Mesenchymal stem cell (in vitro differentiated cells and primary cell): ENCODE measurements around the gene C16orf95.

Experiments used
- DNase-seq: peaks from one replicate; pipeline ENCODE4 v3.0.0-alpha.2; 2013
- H2AFZ ChIP-seq: one replicate; pipeline ENCODE4 v1.6.1; 2013; ENCODE audit warnings: low read depth, mild to moderate bottlenecking, control low read depth, inconsistent platforms, low read length, moderate library complexity
- H2AK5ac ChIP-seq: 2 replicates; pipeline ENCODE4 v1.6.1; 2013; ENCODE audit warnings: low read length, moderate library complexity, mild to moderate bottlenecking, inconsistent platforms; ENCODE audit not compliant: severe bottlenecking
- H2BK120ac ChIP-seq: one replicate; pipeline ENCODE4 v1.6.1; 2013; ENCODE audit warnings: low read depth, mild to moderate bottlenecking, inconsistent platforms, low read length, moderate library complexity
- H2BK12ac ChIP-seq, 2 experiments: one replicate each; pipeline ENCODE4 v1.6.1; 2013; ENCODE audit warnings: inconsistent platforms in 2 of 2, low read length in 2 of 2, mild to moderate bottlenecking in 2 of 2, moderate library complexity in 2 of 2, control low read depth in 1 of 2
- H2BK15ac ChIP-seq: one replicate; pipeline ENCODE4 v1.6.1; 2013; ENCODE audit warnings: mild to moderate bottlenecking, low read depth, inconsistent platforms; ENCODE audit not compliant: poor library complexity, severe bottlenecking
- H2BK5ac ChIP-seq: 2 replicates; pipeline ENCODE4 v1.6.1; 2013; ENCODE audit warnings: low read depth, mild to moderate bottlenecking, low read length, control low read depth, inconsistent platforms; ENCODE audit not compliant: poor library complexity, severe bottlenecking
- H3K14ac ChIP-seq, 2 experiments: one replicate each; pipeline ENCODE4 v1.6.1; 2013; ENCODE audit warnings: inconsistent platforms in 2 of 2, low read length in 2 of 2, control low read depth in 1 of 2, mild to moderate bottlenecking in 1 of 2, moderate library complexity in 1 of 2
- H3K18ac ChIP-seq, 2 experiments: one replicate each; pipeline ENCODE4 v1.6.1; 2013; ENCODE audit warnings: inconsistent platforms in 2 of 2, low read length in 2 of 2, control low read depth in 1 of 2, low read depth in 1 of 2, mild to moderate bottlenecking in 1 of 2
- H3K23ac ChIP-seq, 2 experiments: one replicate each; pipeline ENCODE4 v1.6.1; 2013; ENCODE audit warnings: inconsistent platforms in 2 of 2, low read length in 2 of 2, mild to moderate bottlenecking in 2 of 2, moderate library complexity in 2 of 2, control low read depth in 1 of 2
- H3K27ac ChIP-seq: 2 replicates; pipeline ENCODE4 v1.5.1; 2013; ENCODE audit warnings: mild to moderate bottlenecking, moderate library complexity, low read length, control low read depth, inconsistent platforms; ENCODE audit not compliant: poor library complexity, severe bottlenecking
- H3K27me3 ChIP-seq, 2 experiments: 2 replicates each; pipeline versions ENCODE4 v1.6.1 to v1.7.0; 2013; ENCODE audit warnings: low read length in 2 of 2, mild to moderate bottlenecking in 2 of 2, moderate library complexity in 2 of 2, control low read depth in 1 of 2, inconsistent platforms in 1 of 2; ENCODE audit not compliant: control insufficient read depth in 1 of 2, insufficient read depth in 1 of 2
- H3K36me3 ChIP-seq, 2 experiments: 2 replicates each; pipeline versions ENCODE4 v1.6.1 to v1.7.0; 2013; ENCODE audit warnings: low read length in 2 of 2, control low read depth in 1 of 2, inconsistent platforms in 1 of 2, low read depth in 1 of 2, mild to moderate bottlenecking in 1 of 2; ENCODE audit not compliant: insufficient read depth in 2 of 2, control insufficient read depth in 1 of 2
- H3K4ac ChIP-seq, 2 experiments: one replicate each; pipeline ENCODE4 v1.6.1; 2013; ENCODE audit warnings: inconsistent platforms in 2 of 2, low read length in 2 of 2, mild to moderate bottlenecking in 2 of 2, moderate library complexity in 2 of 2, control low read depth in 1 of 2, low read depth in 1 of 2
- H3K4me1 ChIP-seq: 2 replicates; pipeline ENCODE4 v1.6.1; 2013; ENCODE audit warnings: low read depth, low read length, control low read depth; ENCODE audit not compliant: control insufficient read depth, insufficient read depth
- H3K4me2 ChIP-seq: 2 replicates; pipeline ENCODE4 v1.6.1; 2013; ENCODE audit warnings: low read length, mild to moderate bottlenecking, inconsistent platforms; ENCODE audit not compliant: poor library complexity, severe bottlenecking
- H3K4me3 ChIP-seq, 2 experiments: 2 replicates each; pipeline versions ENCODE4 v1.5.1 to v1.7.0; 2013; ENCODE audit warnings: low read length in 2 of 2, mild to moderate bottlenecking in 2 of 2, control low read depth in 1 of 2, low read depth in 1 of 2; ENCODE audit not compliant: insufficient read depth in 1 of 2
- H3K79me1 ChIP-seq: replicated peaks from 2 replicates; pipeline ENCODE4 v1.6.1; 2013; ENCODE audit warnings: mild to moderate bottlenecking, control low read depth, low read length, inconsistent platforms; ENCODE audit not compliant: poor library complexity, severe bottlenecking
- H3K9ac ChIP-seq: 2 replicates; pipeline ENCODE4 v1.7.0; 2013; ENCODE audit warnings: mild to moderate bottlenecking, low read length, moderate library complexity
- H3K9me3 ChIP-seq: 2 replicates; pipeline ENCODE4 v1.7.0; 2013; ENCODE audit warnings: mild to moderate bottlenecking, low read length; ENCODE audit not compliant: control insufficient read depth
- H4K8ac ChIP-seq: one replicate; pipeline ENCODE4 v1.6.1; 2013; ENCODE audit warnings: inconsistent platforms, mild to moderate bottlenecking, low read length, moderate library complexity
- H4K91ac ChIP-seq: one replicate; pipeline ENCODE4 v1.6.1; 2013; ENCODE audit warnings: mild to moderate bottlenecking, low read length, inconsistent platforms
- WGBS: methylation state at CpG from one replicate; pipeline ENCODE4 v1.1.7; 2013; ENCODE audit warnings: mixed read lengths; 5-methylcytosine and 5-hydroxymethylcytosine counted together

Gene C16orf95

DNA sequence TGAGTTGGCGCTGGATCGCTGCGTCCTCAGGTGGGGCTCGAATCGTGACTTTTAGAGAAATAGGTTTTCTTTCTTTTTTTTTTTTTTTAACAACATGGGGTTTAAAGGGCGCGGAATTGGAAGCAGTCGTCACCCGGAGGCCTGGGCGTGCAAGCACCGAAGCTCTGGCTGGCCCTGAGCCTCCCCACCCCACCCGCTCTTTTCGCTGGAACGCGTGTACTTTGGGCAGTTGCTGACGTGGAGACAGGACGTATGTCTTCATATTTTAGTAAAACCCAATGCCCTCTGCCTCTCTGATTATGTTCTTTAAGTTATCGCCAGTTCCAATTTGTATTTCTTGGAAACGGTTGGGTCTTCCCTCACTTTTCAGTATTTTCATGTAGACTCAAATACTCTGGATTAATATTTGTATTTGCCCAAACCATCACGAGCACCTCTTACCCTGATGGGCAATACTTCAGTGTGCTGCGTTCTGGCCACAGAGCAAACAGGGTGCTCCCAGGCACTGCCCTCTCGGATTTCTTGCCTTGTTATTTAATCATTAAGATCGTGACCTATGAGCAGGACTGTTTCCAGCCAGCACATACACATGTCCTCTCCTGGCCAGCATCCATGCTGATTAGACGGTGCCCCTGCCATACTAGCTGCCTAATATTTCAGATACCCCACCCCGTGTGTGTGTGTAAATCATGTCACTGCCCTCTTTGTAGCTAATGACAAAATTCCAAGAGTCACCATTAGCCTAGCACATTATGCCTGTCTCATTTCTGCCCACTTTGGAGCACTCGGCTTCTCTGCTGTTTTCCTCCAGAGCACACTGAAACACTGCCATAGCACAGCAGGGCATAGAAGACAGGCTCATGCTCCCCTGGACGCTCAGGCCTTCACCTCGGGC, 805 bp upstream of the C16orf95 start:
- Histone ChIP-seq H3K4me3 (peak overlapping the region; percentile 87 to 93), H3K4me1 (peaks cover 8% of the 10 kb centered on the region), H4K91ac (peak overlapping the region; percentile 23), H3K9ac (peak overlapping the region; percentile 98), H3K23ac (no peak overlapping the region), H2BK15ac (no peak overlapping the region), H3K4me2 (peak overlapping the region; percentile 89), H3K14ac (no peak overlapping the region), H2AFZ (peak overlapping the region; percentile 60), H3K27ac (no peak overlapping the region), H4K8ac (peak overlapping the region; percentile 61), H2BK5ac (no peak overlapping the region), H3K27me3 (no peaks in the 10 kb centered on the region), H3K4ac (peak overlapping the region; percentile 71 to 92), H2BK120ac (peak overlapping the region; percentile 64), H3K9me3 (no peaks in the 10 kb centered on the region), H2AK5ac (no peak overlapping the region), H3K79me1 (peaks cover 16% of the 10 kb centered on the region), H2BK12ac (peak overlapping the region in 1 of 2 experiments; percentile 28), H3K18ac (peak overlapping the region; percentile 47 to 79), H3K36me3 (peaks cover 14 to 26% of the 10 kb centered on the region in 2 experiments)
- DNase-seq, result peak; percentile 72
- 17% methylated on average over 19 of the region's 28 CpGs for WGBS

DNA sequence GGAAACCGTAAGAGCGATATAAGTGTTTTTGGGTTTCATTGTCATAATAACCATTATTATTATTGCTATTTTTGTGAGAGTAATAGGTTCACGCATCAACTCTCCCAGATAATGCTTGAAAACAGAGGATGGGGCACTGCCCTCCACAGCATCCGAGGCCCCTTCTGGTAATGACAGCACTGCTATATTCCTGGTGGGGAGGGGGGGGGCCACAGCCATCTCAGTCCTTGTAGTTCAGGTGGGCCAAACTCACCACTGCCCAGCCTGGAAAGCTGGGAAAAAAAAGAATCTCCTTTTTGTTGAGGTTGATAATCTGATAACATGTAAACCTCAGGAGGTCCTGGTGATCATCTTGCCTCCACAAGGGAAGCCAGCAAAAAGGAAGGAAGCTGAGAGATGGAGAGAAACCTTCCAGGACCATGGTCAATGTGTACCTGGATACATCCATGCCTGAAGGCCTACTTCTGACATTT, 706 bp downstream of the C16orf95 start:
- H3K14ac ChIP-seq, result no peak overlapping the region
- peaks cover 13% of the 10 kb centered on the region for H3K79me1 ChIP-seq
- peak overlapping the region in 1 of 2 experiments; percentile 93 for H3K4me3 ChIP-seq
- no peak overlapping the region for H2BK120ac ChIP-seq
- H3K4me2 ChIP-seq, result no peak overlapping the region
- H2BK15ac ChIP-seq, result no peak overlapping the region
- no peak overlapping the region for H2AK5ac ChIP-seq
- no peaks in the 10 kb centered on the region for H3K9me3 ChIP-seq
- H3K27me3 ChIP-seq, result no peaks in the 10 kb centered on the region
- H3K4me1 ChIP-seq, result peaks cover 8% of the 10 kb centered on the region
- no peak overlapping the region for H3K18ac ChIP-seq
- no peak overlapping the region for H4K91ac ChIP-seq
- H3K4ac ChIP-seq, result no peak overlapping the region
- H3K27ac ChIP-seq, result no peak overlapping the region
- WGBS, result 97% methylated on average over 2 of the region's 4 CpGs
- no peak for DNase-seq
- no peak overlapping the region for H2AFZ ChIP-seq
- H3K9ac ChIP-seq, result peak overlapping the region; percentile 98
- no peak overlapping the region for H2BK12ac ChIP-seq
- no peak overlapping the region for H4K8ac ChIP-seq
- no peak overlapping the region for H2BK5ac ChIP-seq
- no peak overlapping the region for H3K23ac ChIP-seq
- H3K36me3 ChIP-seq, result peaks cover 5 to 16% of the 10 kb centered on the region in 2 experiments

DNA sequence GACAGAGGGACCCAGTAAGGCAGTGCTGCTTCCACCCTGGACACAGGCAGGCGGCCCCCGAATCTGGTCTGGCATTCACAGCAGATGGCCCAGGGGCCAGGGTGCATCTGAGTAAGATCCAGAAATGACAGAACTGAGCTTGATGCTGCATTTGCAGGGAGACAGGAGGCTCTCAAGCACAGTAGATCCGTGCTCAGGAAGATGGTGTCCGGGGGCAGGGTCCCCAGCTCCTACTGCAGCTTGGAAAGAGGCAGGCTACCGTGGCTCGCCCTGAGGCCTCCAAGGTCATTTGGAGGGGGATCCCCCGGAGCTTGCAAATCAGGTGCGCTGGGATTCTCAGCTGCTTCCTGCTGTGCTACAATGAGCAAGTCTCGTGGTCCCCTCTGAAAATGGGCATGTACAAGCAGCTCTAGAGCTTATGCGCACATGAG, 2.2 kb downstream of the C16orf95 start:
- Histone ChIP-seq H3K27ac (no peak overlapping the region), H4K8ac (no peak overlapping the region), H2BK120ac (no peak overlapping the region), H3K4ac (no peak overlapping the region), H2BK12ac (no peak overlapping the region), H2AFZ (no peak overlapping the region), H2AK5ac (no peak overlapping the region), H3K79me1 (peaks cover 12% of the 10 kb centered on the region), H3K23ac (no peak overlapping the region), H3K4me1 (peaks cover 8% of the 10 kb centered on the region), H3K27me3 (no peaks in the 10 kb centered on the region), H4K91ac (no peak overlapping the region), H3K4me3 (no peak overlapping the region), H3K36me3 (peaks cover 2 to 8% of the 10 kb centered on the region in 2 experiments), H3K18ac (no peak overlapping the region), H3K9ac (no peak overlapping the region), H3K9me3 (no peaks in the 10 kb centered on the region), H3K14ac (no peak overlapping the region), H2BK15ac (no peak overlapping the region), H2BK5ac (no peak overlapping the region), H3K4me2 (no peak overlapping the region)
- DNase-seq, result no peak
- whole genome bisulfite sequencing, result 94% methylated on average over 10 of the region's 10 CpGs

DNA sequence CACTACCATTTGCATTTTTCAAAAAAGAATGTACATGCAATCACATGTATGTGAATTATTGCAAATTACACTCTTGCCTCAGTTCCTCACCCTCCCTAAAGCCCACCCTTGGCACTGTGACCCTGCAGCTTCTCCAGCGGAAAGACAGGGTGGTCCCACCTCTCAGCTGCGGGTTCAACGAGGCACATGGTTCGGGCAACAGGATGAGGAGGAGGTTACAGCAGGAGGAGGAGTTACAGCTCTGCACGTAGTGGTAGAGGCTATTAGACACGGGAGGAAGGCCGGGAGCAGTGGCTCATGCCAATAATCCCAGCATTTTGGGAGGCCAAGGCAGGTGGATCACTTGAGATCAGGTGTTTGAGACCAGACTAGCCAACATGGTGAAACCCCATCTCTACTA, 5.2 kb downstream of the C16orf95 start:
- no peak overlapping the region for H3K4ac ChIP-seq
- H4K8ac ChIP-seq, result no peak overlapping the region
- H3K9ac ChIP-seq, result no peak overlapping the region
- peaks cover 10% of the 10 kb centered on the region for H3K9me3 ChIP-seq
- no peak overlapping the region for H2AK5ac ChIP-seq
- no peak overlapping the region for H2AFZ ChIP-seq
- H2BK15ac ChIP-seq, result no peak overlapping the region
- no peak overlapping the region for H3K4me3 ChIP-seq
- H3K36me3 ChIP-seq, result peaks cover 0 to 5% of the 10 kb centered on the region in 2 experiments
- H2BK12ac ChIP-seq, result no peak overlapping the region
- H3K27ac ChIP-seq, result no peak overlapping the region
- no peak overlapping the region for H3K14ac ChIP-seq
- no peak overlapping the region for H4K91ac ChIP-seq
- DNase-seq, result no peak
- no peak overlapping the region for H2BK5ac ChIP-seq
- no peak overlapping the region for H2BK120ac ChIP-seq
- H3K27me3 ChIP-seq, result no peaks in the 10 kb centered on the region
- H3K23ac ChIP-seq, result no peak overlapping the region
- no peak overlapping the region for H3K4me2 ChIP-seq
- H3K18ac ChIP-seq, result no peak overlapping the region
- peaks cover 3% of the 10 kb centered on the region for H3K79me1 ChIP-seq
- peaks cover 2% of the 10 kb centered on the region for H3K4me1 ChIP-seq
- 91% methylated on average over 5 of the region's 7 CpGs for WGBS
